H1 (cell line): ENCODE results near the gene DIP2C.

Source experiments
- SIN3A ChIP-seq, 2 experiments: IDR thresholded peaks in 1 of 2; conservative IDR thresholded peaks in 1 of 2; 2 replicates each; pipeline ENCODE4 v1.6.1; 2011 to 2012; ENCODE audit warnings: low read length in 2 of 2, improper control_type of control experiment in 1 of 2, low read depth in 1 of 2, mild to moderate bottlenecking in 1 of 2
- TF ChIP-seq, protein P1 (sequence below), 3 experiments: IDR thresholded peaks; 1 replicate in 2 of 3; 2 replicates in 1 of 3; pipeline versions ENCODE4 v1.5.1 to v1.6.1; 2011; ENCODE audit warnings: low read length in 3 of 3, mild to moderate bottlenecking in 3 of 3, inconsistent platforms in 2 of 3, low read depth in 1 of 3, moderate library complexity in 1 of 3; ENCODE audit not compliant: insufficient read depth in 1 of 3; ENCODE audit errors: control extremely low read depth in 1 of 3

DNA sequence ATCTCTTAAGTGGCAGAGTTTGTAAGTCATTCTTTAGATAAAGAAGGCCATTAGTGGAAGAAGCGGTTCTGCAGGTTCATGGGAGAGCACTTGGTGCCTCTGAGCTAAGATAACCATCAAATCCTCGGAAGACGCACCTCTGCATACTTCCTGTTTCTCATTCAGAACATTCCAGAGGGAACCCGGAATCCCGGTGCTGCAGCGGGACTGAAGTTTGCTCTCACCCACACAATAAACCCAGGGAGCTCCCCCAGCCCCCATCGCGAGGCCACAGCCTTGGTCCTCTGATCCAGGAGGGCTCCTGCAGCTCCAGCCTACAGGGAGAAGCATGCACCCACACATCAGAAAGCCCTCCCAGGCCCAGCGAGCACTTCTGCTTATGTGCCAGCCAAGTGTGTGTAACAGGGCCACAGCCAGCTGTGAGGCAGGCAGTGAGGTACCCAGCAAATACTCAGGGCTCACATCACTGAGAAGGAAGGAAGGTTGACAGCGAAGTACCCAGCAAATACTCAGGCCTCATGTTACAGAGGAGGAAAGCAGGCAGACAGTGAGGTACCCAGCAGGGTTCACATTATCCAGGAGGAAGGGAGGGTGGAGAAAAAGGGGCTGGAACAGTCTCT is 142.4 kb downstream of the DIP2C start:
- TF ChIP-seq, protein P1, sequence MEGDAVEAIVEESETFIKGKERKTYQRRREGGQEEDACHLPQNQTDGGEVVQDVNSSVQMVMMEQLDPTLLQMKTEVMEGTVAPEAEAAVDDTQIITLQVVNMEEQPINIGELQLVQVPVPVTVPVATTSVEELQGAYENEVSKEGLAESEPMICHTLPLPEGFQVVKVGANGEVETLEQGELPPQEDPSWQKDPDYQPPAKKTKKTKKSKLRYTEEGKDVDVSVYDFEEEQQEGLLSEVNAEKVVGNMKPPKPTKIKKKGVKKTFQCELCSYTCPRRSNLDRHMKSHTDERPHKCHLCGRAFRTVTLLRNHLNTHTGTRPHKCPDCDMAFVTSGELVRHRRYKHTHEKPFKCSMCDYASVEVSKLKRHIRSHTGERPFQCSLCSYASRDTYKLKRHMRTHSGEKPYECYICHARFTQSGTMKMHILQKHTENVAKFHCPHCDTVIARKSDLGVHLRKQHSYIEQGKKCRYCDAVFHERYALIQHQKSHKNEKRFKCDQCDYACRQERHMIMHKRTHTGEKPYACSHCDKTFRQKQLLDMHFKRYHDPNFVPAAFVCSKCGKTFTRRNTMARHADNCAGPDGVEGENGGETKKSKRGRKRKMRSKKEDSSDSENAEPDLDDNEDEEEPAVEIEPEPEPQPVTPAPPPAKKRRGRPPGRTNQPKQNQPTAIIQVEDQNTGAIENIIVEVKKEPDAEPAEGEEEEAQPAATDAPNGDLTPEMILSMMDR (IDR thresholded peaks at IDR 0.05; ENCODE audit: control extremely low read depth in 1 of 3, insufficient read depth in 1 of 3, low read depth in 1 of 3, low read length in 3 of 3): no peak
- TF ChIP-seq SIN3A (conservative IDR thresholded peaks at IDR 0.05 in 1 of 2, IDR thresholded peaks at IDR 0.05 in 1 of 2; ENCODE audit: low read depth in 1 of 2, low read length in 2 of 2): no peak
